Measurements from ENCODE around the gene ST7. TPM values are rescaled to one million over a fixed set of nuclear protein-coding genes. Genes with fewer than 3 reads are reported as not detected.

ST7 gene
- total and polyA plus RNA-seq, 2 of the 8 experiments (the other 6 are each of a cell fraction or from before 2014, with no cell fraction given), result 16.3 to 18.0 TPM

GRCh38 chr7:116952635-116953371 lies 498 bp upstream of the ST7 start:
- FAIRE-seq, result no peak
- Histone ChIP-seq H3K9ac (replicated peaks in 1 of 4; ENCODE audit: extremely low read depth in 1 of 4, low read depth in 3 of 4, low read length in 3 of 4) (peak overlapping the region; percentile 49 to 96 (median 87)), H2BK120ac (replicated peaks; ENCODE audit: low read depth, low read length) (no peak overlapping the region), H3K18ac (ENCODE audit: extremely low read depth, low read length) (peak overlapping the region; percentile 44; the same call in 1 of the 2 replicates), H3K14ac (ENCODE audit: insufficient read length) (no peak overlapping the region), H3K79me1 (ENCODE audit: low read depth, low read length) (no peaks in the 10 kb centered on the region), H3K4me2 (ENCODE audit: insufficient read depth in 1 of 2, low read depth in 2 of 2, low read length in 2 of 2) (peak overlapping the region; percentile 85 to 95), H2AFZ (ENCODE audit: low read length) (peak overlapping the region; percentile 43), H4K91ac (replicated peaks; ENCODE audit: insufficient read length, low read length) (peak overlapping the region; percentile 12), H2BK20ac (ENCODE audit: low read length) (no peak overlapping the region), H2BK5ac (ENCODE audit: low read depth, low read length) (peak overlapping the region; percentile 62), H2BK12ac (ENCODE audit: low read depth, low read length) (peak overlapping the region; percentile 71), H2AK5ac (ENCODE audit: low read depth, low read length) (no peak overlapping the region), H3K23me2 (ENCODE audit: low read depth, low read length) (peaks cover 3% of the 10 kb centered on the region), H2BK15ac (ENCODE audit: low read length) (peak overlapping the region; percentile 19; the same call in 1 of the 2 replicates), H3K4ac (replicated peaks; ENCODE audit: insufficient read length, low read depth, low read length) (no peak overlapping the region), H3K23ac (ENCODE audit: insufficient read length) (no peak overlapping the region), H3K9me3 (ENCODE audit: insufficient read depth in 2 of 2, low read depth in 1 of 2, low read length in 1 of 2) (no peaks in the 10 kb centered on the region), H3K79me2 (ENCODE audit: control insufficient read depth in 1 of 2, insufficient read depth in 2 of 2, low read length in 2 of 2) (peaks cover 0 to 24% of the 10 kb centered on the region in 2 experiments; a peak in 2 of 4 replicates), H4K8ac (ENCODE audit: extremely low read depth, insufficient read depth, low read length) (peak overlapping the region; percentile 22; the same call in 1 of the 2 replicates), H3K4me1 (replicated peaks in 1 of 4; ENCODE audit: control insufficient read depth in 3 of 4, insufficient read depth in 4 of 4, low read length in 3 of 4) (peaks cover 0 to 9% (median 4%) of the 10 kb centered on the region in 4 experiments; a peak in 3 of 7 replicates), H3K36me3 (ENCODE audit: control insufficient read depth in 2 of 4, insufficient read depth in 4 of 4, low read length in 3 of 4) (no peaks in the 10 kb centered on the region), H3K4me3 (ENCODE audit: extremely low read depth in 1 of 4, insufficient read depth in 2 of 4, low read depth in 3 of 4, low read length in 4 of 4) (peak overlapping the region; percentile 78 to 97 (median 89)), H3K56ac (replicated peaks; ENCODE audit: insufficient read length, low read depth, low read length) (no peak overlapping the region), H4K20me1 (replicated peaks in 1 of 2; ENCODE audit: control insufficient read depth in 1 of 2, insufficient read depth in 2 of 2, low read length in 2 of 2) (no peaks in the 10 kb centered on the region), H3K27me3 (replicated peaks in 1 of 4; ENCODE audit: control insufficient read depth in 3 of 4, extremely low read depth in 1 of 4, insufficient read depth in 3 of 4, low read length in 3 of 4) (no peaks in the 10 kb centered on the region), H3K27ac (ENCODE audit: low read depth, low read length) (peak overlapping the region; percentile 16; the same call in 1 of the 2 replicates), H4K5ac (ENCODE audit: insufficient read length, low read depth, low read length) (peak overlapping the region; percentile 51)
- 7% methylated on average over 24 of the region's 25 CpGs; no CpG with 5 or more reads in 1 of the 2 experiments for WGBS, 2 experiments (ENCODE audit: extremely low coverage in 1 of 2, insufficient coverage in 1 of 2, insufficient read length in 1 of 2, insufficient replicate concordance in 2 of 2, low coverage in 1 of 2, low lambda C conversion rate in 2 of 2, missing lambda C conversion rate in 1 of 2)
- ChIA-PET POLR2A (ENCODE audit: partially characterized antibody) (interaction anchor here (0.6 to 3.4 kb wide), 11 partner anchors 10 to 395 kb away, joined by 3 to 34 read pairs (median 4); no protein-coding TSS in a partner anchor), CTCF (ENCODE audit: partially characterized antibody) (interaction anchor here (0.6 to 2.7 kb wide), 5 partner anchors 15 to 260 kb away, joined by 3 to 10 read pairs (median 3); no protein-coding TSS in a partner anchor)
- peak in 1 of 2 experiments; percentile 67 for DNase-seq (ENCODE audit: low read depth in 1 of 2, low spot score in 2 of 2)
- TF ChIP-seq KDM4A (IDR thresholded peaks at IDR 0.05; ENCODE audit: low read depth, low read length, severe bottlenecking) (peak; percentile 36), SUZ12 (IDR thresholded peaks at IDR 0.05; ENCODE audit: low read length) (0 out of 2 replicates have a peak, but pooled peaks have one; percentile 2), MAFK (IDR thresholded peaks at IDR 0.05; ENCODE audit: low read depth, low read length) (no peak), RXRA (IDR thresholded peaks at IDR 0.05; ENCODE audit: insufficient read depth, low read depth, low read length) (no peak), ASH2L (IDR thresholded peaks at IDR 0.05; ENCODE audit: low read length) (peak; percentile 81), POLR2AphosphoS5 (IDR thresholded peaks at IDR 0.05; ENCODE audit: low read depth, low read length) (no peak), CBX5 (IDR thresholded peaks at IDR 0.05; ENCODE audit: low read depth, low read length) (no peak), HDAC2 (IDR thresholded peaks at IDR 0.05; ENCODE audit: borderline replicate concordance in 1 of 2, low read depth in 2 of 2, low read length in 2 of 2) (0 out of 4 replicates have a peak, but pooled peaks of 1 of the 2 experiments have one; percentile 36)
- TF ChIP-seq, protein P1, sequence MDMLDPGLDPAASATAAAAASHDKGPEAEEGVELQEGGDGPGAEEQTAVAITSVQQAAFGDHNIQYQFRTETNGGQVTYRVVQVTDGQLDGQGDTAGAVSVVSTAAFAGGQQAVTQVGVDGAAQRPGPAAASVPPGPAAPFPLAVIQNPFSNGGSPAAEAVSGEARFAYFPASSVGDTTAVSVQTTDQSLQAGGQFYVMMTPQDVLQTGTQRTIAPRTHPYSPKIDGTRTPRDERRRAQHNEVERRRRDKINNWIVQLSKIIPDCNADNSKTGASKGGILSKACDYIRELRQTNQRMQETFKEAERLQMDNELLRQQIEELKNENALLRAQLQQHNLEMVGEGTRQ (IDR thresholded peaks at IDR 0.05; ENCODE audit: low read length), result no peak

Measured in H1 (cell line).